NT2/D1 (cell line): ENCODE results near the gene CCDC15.

Experiments
- SUZ12 ChIP-seq: IDR thresholded peaks from 2 replicates; pipeline ENCODE4 v1.6.1; 2011; ENCODE audit not compliant: insufficient read length, insufficient read depth; ENCODE audit errors: extremely low read depth
- ZNF274 ChIP-seq: IDR thresholded peaks from 2 replicates; pipeline ENCODE4 v1.6.1; 2011; ENCODE audit warnings: mild to moderate bottlenecking, low read depth, low read length

DNA sequence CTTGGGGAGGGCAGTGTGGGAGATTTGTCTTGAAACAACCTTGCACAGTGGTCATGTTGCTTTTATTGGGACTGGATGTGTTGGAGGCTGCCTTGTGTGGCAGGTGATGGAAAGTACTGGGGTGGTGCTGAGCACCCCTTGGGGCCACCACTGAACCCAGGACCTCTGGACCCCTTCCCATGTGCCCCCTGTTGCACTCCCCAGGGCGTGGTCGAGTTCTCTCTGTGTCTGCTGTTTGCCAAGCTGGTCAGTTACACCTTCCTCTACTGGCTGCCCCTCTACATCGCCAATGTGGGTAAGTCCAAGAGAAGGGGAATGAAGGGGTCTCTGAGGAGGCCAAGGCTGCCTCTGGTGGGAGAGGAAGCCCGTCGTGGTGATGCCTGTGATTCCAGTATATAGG, 128.0 kb downstream of the CCDC15 start:
- no peak for TF ChIP-seq ZNF274
- TF ChIP-seq SUZ12, result no peak
